RWPE1 (cell line): ENCODE data around the gene BMP10.

Experiments
- CTCF ChIA-PET: fragments of 350-600 bp; sonication (Branson Sonifier 250); formaldehyde crosslinking; extraction: SDS; loops from one replicate; lab custom pipeline; 2021; lab: Yijun Ruan, JAX
- POLR2A ChIA-PET: fragments of 400-600 bp; formaldehyde crosslinking; extraction: SDS; loops from one replicate; lab custom pipeline; 2020; ENCODE audit warnings: antibody characterized with exemption; ENCODE audit not compliant: low non-redundant PET; lab: Yijun Ruan, JAX
- DNase-seq: peaks from one replicate; pipeline ENCODE4 v3.0.0; 2012; ENCODE audit warnings: low spot score
- H3K27ac ChIP-seq: fragments of 450-650 bp; 2 replicates; pipeline ENCODE4 v1.5.1; 2017
- CTCF ChIP-seq: fragments of 450-650 bp; conservative IDR thresholded peaks from 2 replicates; pipeline ENCODE4 v1.5.1; 2017; ENCODE audit warnings: low read depth, mild to moderate bottlenecking

The BMP10 gene, protein sequence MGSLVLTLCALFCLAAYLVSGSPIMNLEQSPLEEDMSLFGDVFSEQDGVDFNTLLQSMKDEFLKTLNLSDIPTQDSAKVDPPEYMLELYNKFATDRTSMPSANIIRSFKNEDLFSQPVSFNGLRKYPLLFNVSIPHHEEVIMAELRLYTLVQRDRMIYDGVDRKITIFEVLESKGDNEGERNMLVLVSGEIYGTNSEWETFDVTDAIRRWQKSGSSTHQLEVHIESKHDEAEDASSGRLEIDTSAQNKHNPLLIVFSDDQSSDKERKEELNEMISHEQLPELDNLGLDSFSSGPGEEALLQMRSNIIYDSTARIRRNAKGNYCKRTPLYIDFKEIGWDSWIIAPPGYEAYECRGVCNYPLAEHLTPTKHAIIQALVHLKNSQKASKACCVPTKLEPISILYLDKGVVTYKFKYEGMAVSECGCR

GRCh38 chr2:68871159-68871764, at the start of gene BMP10:
Gene BMP10 (minus strand): TSS chr2:68871397. CDS start chr2:68871358, 39 bp downstream.
- H3K27ac ChIP-seq: no peak within 1 kb of the TSS
- POLR2A ChIA-PET: no interaction called here
- CTCF ChIA-PET: no interaction called here
- no peak for TF ChIP-seq CTCF
- DNase-seq: no peak

DNA sequence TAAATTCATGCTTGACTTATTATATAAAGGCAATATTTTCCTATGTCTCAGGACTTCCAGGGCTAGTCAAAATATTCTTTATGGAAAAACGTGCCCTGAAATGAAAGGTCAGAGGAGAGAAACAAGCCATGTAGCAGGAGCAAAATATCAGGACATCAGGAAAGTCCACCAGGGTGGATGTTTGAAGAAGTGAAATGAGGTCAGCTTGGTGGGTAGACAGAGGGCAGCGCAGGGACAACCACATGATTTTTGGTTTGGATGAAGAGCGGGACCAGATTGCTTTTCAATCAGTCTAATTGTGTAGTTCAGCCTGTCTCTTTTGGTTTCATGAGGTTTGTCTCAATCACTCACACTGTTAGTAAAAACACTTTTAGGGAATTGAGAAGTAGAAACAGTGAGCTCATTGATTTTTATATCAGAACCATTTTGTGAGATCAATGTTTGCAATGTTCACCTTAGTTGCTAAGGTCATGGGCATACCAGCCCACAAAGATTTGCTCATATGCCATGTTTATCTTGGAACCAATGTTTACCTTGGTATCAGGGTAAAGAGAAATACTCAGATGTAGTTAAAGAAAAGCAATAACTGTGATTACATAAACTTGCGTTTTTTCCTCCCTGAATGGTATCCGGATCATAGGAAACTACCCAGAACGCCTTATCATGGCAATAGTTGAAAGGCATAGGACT, 49.4 kb upstream of the BMP10 start:
- DNase-seq: no peak
- TF ChIP-seq CTCF: no peak
- CTCF ChIA-PET: no interaction called here
- POLR2A ChIA-PET: no interaction called here
- no peak overlapping the region for H3K27ac ChIP-seq

- ChIA-PET CTCF (interaction anchor here (0.6 to 1.4 kb wide), 4 partner anchors 8 to 455 kb away, joined by 3 to 5 read pairs (median 4); no protein-coding TSS in a partner anchor), POLR2A (no interaction called here)
- no peak for DNase-seq
- no peak for TF ChIP-seq CTCF
- H3K27ac ChIP-seq: no peak overlapping the region
Measured at GRCh38 chr2:68918497-68918896, 47.3 kb upstream of the BMP10 start.

DNA sequence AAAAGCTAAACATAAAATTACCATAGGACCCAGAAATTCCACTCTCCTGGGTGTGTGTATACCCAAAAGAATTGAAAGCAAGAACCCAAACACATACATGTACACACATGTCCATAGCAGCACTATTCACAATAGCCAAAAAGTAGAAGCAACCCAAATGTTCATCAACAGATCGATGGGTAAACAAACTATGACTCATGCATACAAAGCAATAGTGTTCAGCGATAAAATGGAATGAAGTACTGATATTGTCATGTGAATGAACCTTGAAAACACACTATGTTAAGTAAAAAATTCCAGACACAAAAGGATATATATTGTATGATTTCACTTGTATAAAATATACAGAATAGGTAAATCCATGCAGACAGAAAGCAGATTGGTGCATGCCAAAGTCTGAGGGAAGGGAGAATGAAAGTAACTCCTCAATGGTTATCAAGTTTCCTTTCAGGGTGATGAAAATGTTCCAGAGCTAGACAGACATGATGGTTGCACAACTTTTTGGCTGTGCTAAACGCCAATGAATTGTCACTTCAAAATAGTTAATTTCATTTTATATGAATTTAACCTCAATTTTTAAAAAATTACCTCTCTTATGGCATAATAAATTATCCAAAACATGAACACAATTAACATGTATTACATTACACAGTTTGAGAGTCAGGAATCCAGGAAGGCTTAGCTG, 46.0 kb upstream of the BMP10 start:
- CTCF ChIA-PET: no interaction called here

DNA sequence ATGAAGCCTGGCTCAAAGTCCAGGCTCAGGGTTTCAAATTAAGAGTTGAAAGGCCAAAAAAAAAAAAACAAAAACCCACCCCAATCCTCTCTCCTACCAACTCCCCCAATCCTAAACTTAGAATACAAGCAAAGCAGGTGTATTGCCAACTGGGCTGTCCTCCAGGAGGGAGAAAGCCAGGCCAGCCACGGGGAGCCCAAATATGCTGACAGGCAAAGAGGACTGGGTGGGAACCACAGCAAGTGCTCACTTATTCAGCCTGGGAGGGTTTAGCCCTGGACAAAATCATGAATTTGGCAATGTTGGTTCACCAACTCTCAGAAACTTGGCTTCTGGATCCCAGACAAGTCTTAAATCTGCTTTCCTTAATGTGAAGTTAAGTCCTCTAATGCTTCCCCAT, 45.0 kb upstream of the BMP10 start:
- no peak for TF ChIP-seq CTCF
- no peak overlapping the region for H3K27ac ChIP-seq
- CTCF ChIA-PET: no interaction called here
- no peak for DNase-seq
- POLR2A ChIA-PET: no interaction called here

More for the DNA sequence above, 46.0 kb upstream of the BMP10 start:
- POLR2A ChIA-PET: no interaction called here
- no peak overlapping the region for H3K27ac ChIP-seq
- no peak for TF ChIP-seq CTCF
- no peak for DNase-seq

- no peak for TF ChIP-seq CTCF
- CTCF ChIA-PET: no interaction called here
- H3K27ac ChIP-seq: no peak overlapping the region
- no peak for DNase-seq
- POLR2A ChIA-PET: no interaction called here
Measured at GRCh38 chr2:68915393-68915792, 44.2 kb upstream of the BMP10 start.
